Peyer's patch (tissue), 4 donors: Measurements from ENCODE around the gene HHIPL1. TPM values are rescaled to one million over a fixed set of nuclear protein-coding genes. Genes with fewer than 3 reads are reported as not detected.
A peak's percentile ranks its signal among the peaks of the same experiment; 100 is the strongest.

Experiments used
- DNase-seq, 3 donors: peaks; one replicate each; pipeline ENCODE4 v3.0.0-alpha.2; 2017 to 2019
- H3K27ac ChIP-seq, 4 donors: fragments of 200-600 bp; sonication (generic); one replicate each; pipeline ENCODE4 v1.5.1; 2016 to 2019
- H3K27me3 ChIP-seq, 2 donors: fragments of 200-600 bp; sonication (generic); one replicate each; pipeline ENCODE4 v1.5.1; 2019
- H3K36me3 ChIP-seq, 3 donors: fragments of 200-600 bp; sonication (generic); one replicate each; pipeline ENCODE4 v1.5.1; 2016 to 2019
- H3K4me1 ChIP-seq, 4 donors: fragments of 200-600 bp; sonication (generic); one replicate each; pipeline ENCODE4 v1.5.1; 2016 to 2019
- H3K4me3 ChIP-seq, 4 donors: fragments of 200-600 bp; sonication (generic); 1 replicate in 3 of 4; 2 replicates in 1 of 4; pipeline ENCODE4 v1.5.1; 2016 to 2019; ENCODE audit warnings: mild to moderate bottlenecking in 1 of 4
- H3K9me3 ChIP-seq, 4 donors: fragments of 200-600 bp; sonication (generic); one replicate each; pipeline ENCODE4 v1.5.1; 2016 to 2019; ENCODE audit warnings: mild to moderate bottlenecking in 1 of 4
- CTCF ChIP-seq, 6 experiments: fragments of 450-650 bp in 4 of 6; fragments of 200-600 bp in 2 of 6; sonication (generic) in 1 of 6; IDR thresholded peaks; one replicate each; pipeline ENCODE4 v1.5.1; 2017 to 2019; ENCODE audit warnings: antibody characterized with exemption in 6 of 6, mild to moderate bottlenecking in 3 of 6, moderate library complexity in 1 of 6
- POLR2A ChIP-seq, 2 donors: fragments of 450-650 bp; IDR thresholded peaks; one replicate each; pipeline ENCODE4 v1.5.1; 2017; ENCODE audit warnings: antibody characterized with exemption in 2 of 2, mild to moderate bottlenecking in 2 of 2, moderate library complexity in 2 of 2
- total RNA-seq, 4 donors: library from RNA; depleted of rRNA; stranded (reverse); fragments of >200 nt; gene quantifications; one replicate each; pipeline ENCODE4 v1.1.0, GENCODE V29; 2016

Gene HHIPL1
- total RNA-seq, 4 donors from 2014 or later: 0.88 to 2.5 (median 1.0) TPM

GRCh38 chr14:99707420-99707819 is 62.5 kb downstream of the HHIPL1 start:
- no peak overlapping the region for H3K4me3 ChIP-seq
- DNase-seq: peak in 1 of 3 donors; percentile 8

GRCh38 chr14:99707921-99708320 is 63.0 kb downstream of the HHIPL1 start:
- no peaks in the 10 kb centered on the region for H3K27me3 ChIP-seq
- no peaks in the 10 kb centered on the region for H3K36me3 ChIP-seq
- H3K9me3 ChIP-seq: peaks cover 0 to 9% (median 2%) of the 10 kb centered on the region in 4 donors
- peak in 1 of 3 donors; percentile 26 for DNase-seq
- H3K4me3 ChIP-seq: no peak overlapping the region
- H3K27ac ChIP-seq: no peak overlapping the region
- no peaks in the 10 kb centered on the region for H3K4me1 ChIP-seq
- TF ChIP-seq CTCF (IDR thresholded peaks at IDR 0.05) (no peak), POLR2A (IDR thresholded peaks at IDR 0.05) (no peak)

More at GRCh38 chr14:99707420-99707819, 62.5 kb downstream of the HHIPL1 start:
- H3K9me3 ChIP-seq: peaks cover 0 to 9% (median 2%) of the 10 kb centered on the region in 4 donors
- TF ChIP-seq POLR2A (IDR thresholded peaks at IDR 0.05) (no peak), CTCF (IDR thresholded peaks at IDR 0.05) (no peak)
- no peaks in the 10 kb centered on the region for H3K36me3 ChIP-seq
- H3K27ac ChIP-seq: no peak overlapping the region
- no peaks in the 10 kb centered on the region for H3K4me1 ChIP-seq
- no peaks in the 10 kb centered on the region for H3K27me3 ChIP-seq

- peak in 2 of 3 donors; percentile 17 to 34 for DNase-seq
- Histone ChIP-seq H3K4me1 (no peaks in the 10 kb centered on the region), H3K27ac (no peak overlapping the region), H3K27me3 (no peaks in the 10 kb centered on the region), H3K9me3 (peaks cover 0 to 4% (median 0%) of the 10 kb centered on the region in 4 donors), H3K36me3 (no peaks in the 10 kb centered on the region), H3K4me3 (no peak overlapping the region)
- TF ChIP-seq POLR2A (IDR thresholded peaks at IDR 0.05) (no peak), CTCF (IDR thresholded peaks at IDR 0.05) (no peak)
Observed at GRCh38 chr14:99708449-99708848, 63.5 kb downstream of the HHIPL1 start.

- no peak overlapping the region for H3K27ac ChIP-seq
- H3K4me1 ChIP-seq: no peaks in the 10 kb centered on the region
- TF ChIP-seq POLR2A (IDR thresholded peaks at IDR 0.05) (no peak), CTCF (IDR thresholded peaks at IDR 0.05) (no peak)
- H3K27me3 ChIP-seq: no peaks in the 10 kb centered on the region
- H3K36me3 ChIP-seq: no peaks in the 10 kb centered on the region
- DNase-seq: no peak
- no peak overlapping the region for H3K4me3 ChIP-seq
- H3K9me3 ChIP-seq: no peaks in the 10 kb centered on the region
Observed at GRCh38 chr14:99713972-99714371, 69.0 kb downstream of the HHIPL1 start.

GRCh38 chr14:99715266-99716000 is 70.5 kb downstream of the HHIPL1 start:
- no peaks in the 10 kb centered on the region for H3K4me1 ChIP-seq
- H3K36me3 ChIP-seq: no peaks in the 10 kb centered on the region
- H3K27ac ChIP-seq: no peak overlapping the region
- TF ChIP-seq POLR2A (IDR thresholded peaks at IDR 0.05) (no peak), CTCF (IDR thresholded peaks at IDR 0.05) (no peak)
- no peaks in the 10 kb centered on the region for H3K27me3 ChIP-seq
- DNase-seq: peak in 2 of 3 donors; percentile 36
- H3K9me3 ChIP-seq: no peaks in the 10 kb centered on the region
- H3K4me3 ChIP-seq: no peak overlapping the region
